Measurements from ENCODE around the gene COL11A2.

Gene COL11A2

GRCh38 chr6:33117811-33118277, 74.4 kb downstream of the COL11A2 start:
- no peak for DNase-seq (ENCODE audit: low spot score)

GRCh38 chr6:33116841-33117711, 75.2 kb downstream of the COL11A2 start:
- DNase-seq (ENCODE audit: low spot score) = no peak

- DNase-seq (ENCODE audit: low spot score) = no peak
These were observed 75.8 kb downstream of the COL11A2 start for GRCh38 chr6:33116417-33116816.

- no peak for DNase-seq (ENCODE audit: low spot score)
These were observed 77.9 kb downstream of the COL11A2 start for GRCh38 chr6:33114406-33114805.

GRCh38 chr6:33113755-33114154, 78.5 kb downstream of the COL11A2 start:
- no peak for DNase-seq (ENCODE audit: low spot score)
